GM12891 (cell line): ENCODE measurements around the gene SFTPA2.
"Not testable (repeated sequence)": the region's sequence is repeated elsewhere in the genome, so short reads cannot be mapped to it uniquely, and the experiment has no call there.

Source experiments
- POLR2A ChIP-seq: IDR thresholded peaks from 2 replicates; pipeline ENCODE4 v1.6.1; 2011; ENCODE audit warnings: low read depth, low read length, control low read depth
- TAF1 ChIP-seq: IDR thresholded peaks from 2 replicates; pipeline ENCODE4 v1.6.1; 2011; ENCODE audit warnings: low read depth, low read length, control low read depth

GRCh38 chr10:79582954-79583353 is 22.7 kb upstream of the SFTPA2 start:
- not testable (repeated sequence) for TF ChIP-seq POLR2A, TAF1
